Activated CD4-positive, alpha-beta T cell treated with anti-CD3 and anti-CD28 coated beads, Interleukin-10, Interleukin-2, amounts not matched to agents 100 ng/mL and 50 ng/mL, durations not matched to agents 16 hours and 8 hours (primary cell): ENCODE data around the gene PPARG.

ENCODE experiments used
- DNase-seq: peaks from one replicate; pipeline ENCODE4 v3.0.0-alpha.2; 2020

The PPARG gene

GRCh38 chr3:12420393-12420792, 131.5 kb downstream of the PPARG start:
- DNase-seq = no peak

- no peak for DNase-seq
Observed at GRCh38 chr3:12421132-12421531, 132.3 kb downstream of the PPARG start.

GRCh38 chr3:12423131-12423530, 134.3 kb downstream of the PPARG start:
- DNase-seq = no peak

GRCh38 chr3:12423918-12424630, 135.2 kb downstream of the PPARG start:
- DNase-seq = peak; percentile 72

- no peak for DNase-seq
Observed at GRCh38 chr3:12424635-12425319, 135.9 kb downstream of the PPARG start.

GRCh38 chr3:12425850-12426579, 137.1 kb downstream of the PPARG start:
- peak; percentile 23 for DNase-seq

- no peak for DNase-seq
Observed at GRCh38 chr3:12427551-12427950, 138.7 kb downstream of the PPARG start.

GRCh38 chr3:12428126-12428525, 139.3 kb downstream of the PPARG start:
- DNase-seq = no peak

GRCh38 chr3:12430086-12430485, 141.2 kb downstream of the PPARG start:
- no peak for DNase-seq

GRCh38 chr3:12433823-12434222, 145.0 kb downstream of the PPARG start:
- DNase-seq = no peak

GRCh38 chr3:12436514-12437220, 147.8 kb downstream of the PPARG start:
- no peak for DNase-seq

- DNase-seq = no peak
Observed at GRCh38 chr3:12437221-12437605, 148.3 kb downstream of the PPARG start.

GRCh38 chr3:12437861-12438260, 149.0 kb downstream of the PPARG start:
- no peak for DNase-seq

GRCh38 chr3:12438318-12438717, 149.4 kb downstream of the PPARG start:
- DNase-seq = no peak

- no peak for DNase-seq
Observed at GRCh38 chr3:12439161-12439940, 150.5 kb downstream of the PPARG start.

GRCh38 chr3:12440927-12441714, 152.3 kb downstream of the PPARG start:
- no peak for DNase-seq

- DNase-seq = no peak
Observed at GRCh38 chr3:12442654-12443501, 154.0 kb downstream of the PPARG start.

GRCh38 chr3:12443781-12444522, 155.1 kb downstream of the PPARG start:
- no peak for DNase-seq

GRCh38 chr3:12444582-12445471, 156.0 kb downstream of the PPARG start:
- no peak for DNase-seq
